Trophoblast cell (in vitro differentiated cells and primary cell): ENCODE data around the gene GALNT7.

Experiments used
- DNase-seq, 2 donors: peaks; one replicate each; pipeline ENCODE4 v3.0.0-alpha.2; 2016
- H2AFZ ChIP-seq: 2 replicates; pipeline ENCODE4 v1.6.1; 2013; ENCODE audit warnings: low read length, moderate library complexity, mild to moderate bottlenecking; ENCODE audit not compliant: insufficient read depth, poor library complexity
- H2AK5ac ChIP-seq: 2 replicates; pipeline ENCODE4 v1.6.1; 2013; ENCODE audit warnings: mild to moderate bottlenecking, low read length
- H2BK120ac ChIP-seq: 2 replicates; pipeline ENCODE4 v1.6.1; 2013; ENCODE audit warnings: low read length, mild to moderate bottlenecking, moderate library complexity; ENCODE audit not compliant: insufficient read depth, poor library complexity
- H2BK12ac ChIP-seq: 2 replicates; pipeline ENCODE4 v1.6.1; 2013; ENCODE audit warnings: mild to moderate bottlenecking, low read length, moderate library complexity
- H2BK5ac ChIP-seq: 2 replicates; pipeline ENCODE4 v1.6.1; 2013; ENCODE audit warnings: low read length, low read depth, moderate library complexity, mild to moderate bottlenecking; ENCODE audit not compliant: poor library complexity
- H3K14ac ChIP-seq: 2 replicates; pipeline ENCODE4 v1.6.1; 2013; ENCODE audit warnings: mild to moderate bottlenecking, low read length
- H3K18ac ChIP-seq: 2 replicates; pipeline ENCODE4 v1.6.1; 2013; ENCODE audit warnings: mild to moderate bottlenecking, low read length
- H3K23ac ChIP-seq: 2 replicates; pipeline ENCODE4 v1.6.1; 2013; ENCODE audit warnings: low read length
- H3K27ac ChIP-seq: 2 replicates; pipeline ENCODE4 v1.5.1; 2013; ENCODE audit warnings: low read depth, mild to moderate bottlenecking, inconsistent platforms, low read length, moderate library complexity
- H3K27me3 ChIP-seq: 2 replicates; pipeline ENCODE4 v1.6.1; 2013; ENCODE audit warnings: inconsistent platforms, mild to moderate bottlenecking, low read length, moderate library complexity; ENCODE audit not compliant: insufficient read depth
- H3K36me3 ChIP-seq, 2 experiments: 1 replicate in 1 of 2; 2 replicates in 1 of 2; pipeline ENCODE4 v1.6.1; 2013; ENCODE audit warnings: low read length in 2 of 2, mild to moderate bottlenecking in 2 of 2, moderate library complexity in 1 of 2; ENCODE audit not compliant: insufficient read depth in 2 of 2, control insufficient read depth in 1 of 2
- H3K4ac ChIP-seq: 2 replicates; pipeline ENCODE4 v1.6.1; 2013; ENCODE audit warnings: low read depth, mild to moderate bottlenecking, low read length, moderate library complexity
- H3K4me1 ChIP-seq, 2 experiments: 1 replicate in 1 of 2; 2 replicates in 1 of 2; pipeline ENCODE4 v1.6.1; 2013; ENCODE audit warnings: low read length in 2 of 2, mild to moderate bottlenecking in 2 of 2, moderate library complexity in 1 of 2; ENCODE audit not compliant: insufficient read depth in 2 of 2, control insufficient read depth in 1 of 2
- H3K4me2 ChIP-seq: 2 replicates; pipeline ENCODE4 v1.6.1; 2013; ENCODE audit warnings: inconsistent platforms, mild to moderate bottlenecking, low read length, moderate library complexity
- H3K4me3 ChIP-seq: 2 replicates; pipeline ENCODE4 v1.5.1; 2013; ENCODE audit warnings: mild to moderate bottlenecking, low read depth, low read length, inconsistent platforms
- H3K79me1 ChIP-seq: one replicate; pipeline ENCODE4 v1.6.1; 2013; ENCODE audit warnings: low read length
- H3K79me2 ChIP-seq: 2 replicates; pipeline ENCODE4 v1.6.1; 2013; ENCODE audit warnings: low read length, mild to moderate bottlenecking; ENCODE audit not compliant: control insufficient read depth, insufficient read depth, poor library complexity
- H3K9ac ChIP-seq: 2 replicates; pipeline ENCODE4 v1.6.1; 2013; ENCODE audit warnings: mild to moderate bottlenecking, low read length
- H3K9me3 ChIP-seq: 2 replicates; pipeline ENCODE4 v1.6.1; 2013; ENCODE audit warnings: low read depth, mild to moderate bottlenecking, control low read depth, inconsistent platforms, low read length; ENCODE audit not compliant: insufficient read depth
- H4K12ac ChIP-seq: 2 replicates; pipeline ENCODE4 v1.6.1; 2013; ENCODE audit warnings: low read depth, mild to moderate bottlenecking, low read length, moderate library complexity
- H4K8ac ChIP-seq: 2 replicates; pipeline ENCODE4 v1.6.1; 2013; ENCODE audit warnings: low read depth, mild to moderate bottlenecking, low read length, moderate library complexity
- H4K91ac ChIP-seq: one replicate; pipeline ENCODE4 v1.6.1; 2013; ENCODE audit warnings: low read depth, mild to moderate bottlenecking, low read length, moderate library complexity
- WGBS: extraction: QIAGEN DNeasy Blood & Tissue Kit; methylation state at CpG from one replicate; pipeline ENCODE4 v1.1.7; 2013; ENCODE audit warnings: missing lambda C conversion rate; ENCODE audit not compliant: insufficient read length, insufficient coverage; ENCODE audit errors: extremely low coverage; 5-methylcytosine and 5-hydroxymethylcytosine counted together

GALNT7 gene

DNA sequence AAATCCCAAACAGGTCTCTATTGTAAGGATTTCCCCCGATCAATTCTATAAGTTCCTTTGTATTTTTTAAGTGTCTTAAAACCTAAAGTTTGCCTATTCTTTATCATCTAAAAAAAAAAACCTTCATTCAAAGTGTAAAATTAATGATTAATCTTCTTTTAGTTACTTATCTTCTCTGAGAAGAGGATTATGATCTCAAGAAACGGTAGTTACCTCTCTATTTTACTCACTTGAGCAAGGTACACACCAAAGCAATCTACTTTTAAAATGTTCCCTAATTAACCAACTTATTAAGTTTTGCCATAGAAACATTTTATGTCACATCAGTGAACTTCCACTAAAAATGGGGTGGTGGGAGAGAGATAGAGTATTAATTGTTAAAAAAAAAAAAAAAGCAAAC lies 15.2 kb upstream of the GALNT7 start:
- Histone ChIP-seq H2BK12ac (no peak overlapping the region), H2AFZ (no peak overlapping the region), H4K12ac (no peak overlapping the region), H3K14ac (no peak overlapping the region), H2BK120ac (no peak overlapping the region), H4K91ac (no peak overlapping the region), H2AK5ac (no peak overlapping the region), H3K4me3 (no peak overlapping the region), H3K4me2 (no peak overlapping the region), H3K79me1 (no peaks in the 10 kb centered on the region), H3K27me3 (no peaks in the 10 kb centered on the region), H4K8ac (no peak overlapping the region), H3K4me1 (no peaks in the 10 kb centered on the region), H2BK5ac (no peak overlapping the region), H3K9me3 (no peaks in the 10 kb centered on the region), H3K9ac (no peak overlapping the region), H3K27ac (no peak overlapping the region), H3K4ac (no peak overlapping the region), H3K23ac (no peak overlapping the region), H3K36me3 (no peaks in the 10 kb centered on the region), H3K18ac (no peak overlapping the region), H3K79me2 (no peaks in the 10 kb centered on the region)
- WGBS = no CpG with 5 or more reads among the region's 2 CpGs
- no peak for DNase-seq

DNA sequence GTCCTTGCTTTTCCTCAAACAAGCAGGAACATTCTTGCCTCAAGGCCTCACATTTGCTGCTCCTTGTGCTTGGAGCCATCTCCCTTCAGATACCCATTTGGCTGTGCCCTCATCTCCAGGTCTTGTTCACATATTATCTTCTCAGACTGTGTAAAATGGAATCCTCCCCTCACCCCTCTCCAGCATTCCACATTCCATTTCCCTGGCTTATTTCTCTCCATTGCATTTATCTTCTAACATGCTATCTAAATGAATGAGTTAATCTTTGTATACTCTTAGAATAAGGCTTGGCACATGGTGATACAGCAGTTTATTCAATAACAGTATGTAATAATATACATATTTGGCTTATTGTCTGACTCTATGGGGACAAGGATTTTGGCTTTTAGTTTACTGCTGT lies 8.8 kb upstream of the GALNT7 start:
- no peak overlapping the region for H2BK12ac ChIP-seq
- H2AFZ ChIP-seq = no peak overlapping the region
- no peaks in the 10 kb centered on the region for H3K9me3 ChIP-seq
- no peak overlapping the region for H4K12ac ChIP-seq
- H3K27me3 ChIP-seq = no peaks in the 10 kb centered on the region
- no peak overlapping the region for H2BK5ac ChIP-seq
- no peak overlapping the region for H2BK120ac ChIP-seq
- no peak overlapping the region for H3K4ac ChIP-seq
- no peaks in the 10 kb centered on the region for H3K79me2 ChIP-seq
- no peak overlapping the region for H2AK5ac ChIP-seq
- no peak overlapping the region for H3K27ac ChIP-seq
- H3K4me1 ChIP-seq = no peaks in the 10 kb centered on the region
- no peak overlapping the region for H3K4me2 ChIP-seq
- no peak overlapping the region for H3K14ac ChIP-seq
- no peak for DNase-seq
- no peak overlapping the region for H3K18ac ChIP-seq
- H3K23ac ChIP-seq = no peak overlapping the region
- H3K79me1 ChIP-seq = no peaks in the 10 kb centered on the region
- no peak overlapping the region for H3K4me3 ChIP-seq
- H4K91ac ChIP-seq = no peak overlapping the region
- no peak overlapping the region for H4K8ac ChIP-seq
- no peak overlapping the region for H3K9ac ChIP-seq
- peaks cover under 1 to 1% of the 10 kb centered on the region in 2 experiments for H3K36me3 ChIP-seq

DNA sequence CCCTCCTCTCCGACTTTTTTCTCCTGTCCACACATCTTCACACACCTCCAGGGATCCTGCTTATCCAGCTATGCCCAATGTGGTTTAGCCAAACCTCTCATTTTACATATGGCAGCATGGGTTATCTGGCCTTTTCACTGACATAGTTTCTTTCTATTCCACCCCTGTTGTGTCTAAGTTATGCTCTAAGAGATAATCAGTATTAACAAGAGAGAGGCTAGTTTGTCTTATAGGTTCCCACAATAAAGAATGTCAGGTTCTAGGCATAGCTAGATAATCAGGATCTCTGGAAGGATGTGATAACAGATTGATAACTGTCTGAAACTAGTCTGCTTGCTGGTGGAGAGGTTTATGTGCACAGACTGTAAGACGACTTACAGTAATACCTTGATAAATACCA lies 7.7 kb upstream of the GALNT7 start:
- Histone ChIP-seq H3K14ac (no peak overlapping the region), H3K23ac (no peak overlapping the region), H2BK5ac (no peak overlapping the region), H3K27ac (no peak overlapping the region), H4K12ac (no peak overlapping the region), H3K79me2 (no peaks in the 10 kb centered on the region), H2BK120ac (no peak overlapping the region), H3K9me3 (no peaks in the 10 kb centered on the region), H2AFZ (no peak overlapping the region), H2BK12ac (no peak overlapping the region), H2AK5ac (no peak overlapping the region), H3K18ac (no peak overlapping the region), H3K79me1 (no peaks in the 10 kb centered on the region), H4K8ac (no peak overlapping the region), H3K4me2 (no peak overlapping the region), H3K36me3 (peaks cover 1 to 2% of the 10 kb centered on the region in 2 experiments), H3K4ac (no peak overlapping the region), H3K27me3 (no peaks in the 10 kb centered on the region), H4K91ac (no peak overlapping the region), H3K4me1 (no peaks in the 10 kb centered on the region), H3K4me3 (no peak overlapping the region), H3K9ac (no peak overlapping the region)
- no CpG with 5 or more reads among the region's 2 CpGs for WGBS
- no peak for DNase-seq

DNA sequence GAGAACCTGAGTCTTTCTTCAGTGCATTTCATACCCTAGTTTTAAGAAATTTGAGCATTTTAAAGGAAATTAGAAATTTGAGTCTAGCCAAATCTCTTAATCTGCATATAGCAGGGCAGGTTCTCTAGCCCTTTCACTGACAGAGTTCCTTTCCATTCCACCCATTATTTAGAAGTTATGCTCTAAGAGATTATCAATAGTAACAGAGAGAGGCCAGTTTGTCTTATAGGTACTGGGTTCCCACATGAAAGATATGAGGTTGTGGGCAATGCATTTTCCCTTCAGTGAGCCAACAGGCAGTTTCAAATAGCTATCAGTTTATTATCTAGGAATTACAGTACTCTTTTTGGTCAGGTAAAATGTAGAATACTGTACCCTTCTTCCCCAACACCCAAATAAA lies 7.3 kb upstream of the GALNT7 start:
- Histone ChIP-seq H3K79me1 (no peaks in the 10 kb centered on the region), H2BK120ac (no peak overlapping the region), H2AK5ac (no peak overlapping the region), H3K4me1 (no peaks in the 10 kb centered on the region), H3K18ac (no peak overlapping the region), H3K36me3 (peaks cover 1 to 2% of the 10 kb centered on the region in 2 experiments), H3K9me3 (no peaks in the 10 kb centered on the region), H2BK5ac (no peak overlapping the region), H3K23ac (no peak overlapping the region), H4K91ac (no peak overlapping the region), H3K9ac (no peak overlapping the region), H3K4me2 (no peak overlapping the region), H2BK12ac (no peak overlapping the region), H3K4me3 (no peak overlapping the region), H3K4ac (no peak overlapping the region), H3K14ac (no peak overlapping the region), H2AFZ (no peak overlapping the region), H3K27ac (no peak overlapping the region), H3K27me3 (no peaks in the 10 kb centered on the region), H4K12ac (no peak overlapping the region), H3K79me2 (no peaks in the 10 kb centered on the region), H4K8ac (no peak overlapping the region)
- DNase-seq = no peak

DNA sequence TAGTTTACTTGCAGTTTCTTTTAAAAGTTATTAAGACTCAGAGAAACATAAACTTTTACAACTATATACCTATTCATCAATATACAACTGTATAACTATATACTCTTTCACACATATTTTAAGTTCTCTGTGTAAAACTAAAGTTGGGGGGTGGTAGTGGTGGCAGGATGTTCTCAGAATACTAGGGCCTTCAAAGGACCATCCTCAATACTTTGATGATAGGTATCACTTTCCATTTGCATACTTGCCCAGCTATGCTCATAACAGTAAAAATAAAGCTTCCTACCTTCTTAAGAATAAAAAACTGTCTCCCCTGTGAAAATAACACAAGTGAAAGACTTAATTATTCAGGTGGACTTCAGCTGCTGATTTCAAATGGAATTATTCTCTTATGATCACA lies 2.9 kb upstream of the GALNT7 start:
- no peak overlapping the region for H4K12ac ChIP-seq
- no peak overlapping the region for H3K4me2 ChIP-seq
- peaks cover 0 to 2% of the 10 kb centered on the region in 2 experiments for H3K4me1 ChIP-seq
- H3K27me3 ChIP-seq = no peaks in the 10 kb centered on the region
- no peak overlapping the region for H3K23ac ChIP-seq
- H2AK5ac ChIP-seq = no peak overlapping the region
- peaks cover 1 to 2% of the 10 kb centered on the region in 2 experiments for H3K36me3 ChIP-seq
- no peak overlapping the region for H2BK12ac ChIP-seq
- H3K9ac ChIP-seq = no peak overlapping the region
- peaks cover 12% of the 10 kb centered on the region for H3K79me2 ChIP-seq
- no peak overlapping the region for H4K8ac ChIP-seq
- H2BK5ac ChIP-seq = no peak overlapping the region
- H3K79me1 ChIP-seq = peaks cover 16% of the 10 kb centered on the region
- H2AFZ ChIP-seq = no peak overlapping the region
- H3K4ac ChIP-seq = no peak overlapping the region
- no peak overlapping the region for H3K14ac ChIP-seq
- H3K27ac ChIP-seq = no peak overlapping the region
- no peak overlapping the region for H2BK120ac ChIP-seq
- no peak overlapping the region for H4K91ac ChIP-seq
- no peak overlapping the region for H3K4me3 ChIP-seq
- no peaks in the 10 kb centered on the region for H3K9me3 ChIP-seq
- H3K18ac ChIP-seq = no peak overlapping the region
- DNase-seq = no peak
